GM10248 (cell line): Measurements from ENCODE around the gene C8G.

Source experiments
- CTCF ChIA-PET: fragments of 300-600 bp; sonication (Branson Sonifier 250); formaldehyde crosslinking; extraction: SDS; loops from one replicate; lab custom pipeline; 2021; ENCODE audit warnings: antibody characterized with exemption; lab: Yijun Ruan, JAX
- POLR2A ChIA-PET: fragments of 350-650 bp; sonication (Branson Sonifier 250); formaldehyde crosslinking; extraction: SDS; loops from one replicate; lab custom pipeline; 2020; ENCODE audit warnings: antibody characterized with exemption; lab: Yijun Ruan, JAX
- DNase-seq: peaks from one replicate; pipeline ENCODE4 v3.0.0; 2012; ENCODE audit errors: extremely low spot score
- CTCF ChIP-seq: IDR thresholded peaks from 2 replicates; pipeline ENCODE4 v1.5.1; 2012; ENCODE audit warnings: mild to moderate bottlenecking, low read depth; ENCODE audit errors: extremely low read depth, missing control alignments, control extremely low read depth

C8G gene

GRCh38 chr9:136951541-136952320, 6.7 kb downstream of the C8G start, which contains the start of gene LCN12:
TSS of gene LCN12 (plus strand) at chr9:136952273. CDS start at chr9:136952328, 55 bp downstream.
- POLR2A ChIA-PET: no interaction called here
- CTCF ChIA-PET: interaction anchor here (2.5 kb wide), 1 partner anchor 78 kb away, joined by 9 read pairs; no protein-coding TSS in a partner anchor
- no peak for DNase-seq

GRCh38 chr9:136952321-136952850, 7.3 kb downstream of the C8G start:
- POLR2A ChIA-PET: no interaction called here
- CTCF ChIA-PET: interaction anchor here (2.4 kb wide), 1 partner anchor 83 kb away, joined by 8 read pairs; no protein-coding TSS in a partner anchor

More at GRCh38 chr9:136951541-136952320, 6.7 kb downstream of the C8G start, which contains the start of gene LCN12:
- TF ChIP-seq CTCF: no peak

GRCh38 chr9:136952876-136953770, 8.1 kb downstream of the C8G start:
- ChIA-PET CTCF (interaction anchor here (2.4 kb wide), 1 partner anchor 82 kb away, joined by 8 read pairs; no protein-coding TSS in a partner anchor), POLR2A (no interaction called here)
- no peak for DNase-seq
- TF ChIP-seq CTCF: no peak

More at GRCh38 chr9:136952321-136952850, 7.3 kb downstream of the C8G start:
- no peak for DNase-seq
- TF ChIP-seq CTCF: no peak

GRCh38 chr9:136953771-136954269, 8.8 kb downstream of the C8G start:
- ChIA-PET POLR2A (no interaction called here), CTCF (interaction anchor here (2.4 kb wide), 1 partner anchor 81 kb away, joined by 8 read pairs; no protein-coding TSS in a partner anchor)
- DNase-seq: no peak
- no peak for TF ChIP-seq CTCF

- ChIA-PET POLR2A (no interaction called here), CTCF (interaction anchor here (0.6 to 2.4 kb wide), 2 partner anchors 81 to 139 kb away, joined by 3 to 8 read pairs; no protein-coding TSS in a partner anchor)
- no peak for TF ChIP-seq CTCF
- DNase-seq: no peak
Measured at GRCh38 chr9:136954270-136955083, 9.4 kb downstream of the C8G start.
